CD4-positive, alpha-beta memory T cell (primary cell): ENCODE results near the gene SEPTIN11. TPM values are rescaled to one million over a fixed set of nuclear protein-coding genes. Genes with fewer than 3 reads are reported as not detected.

Experiments
- polyA plus RNA-seq, 2 donors: library from polyadenylated mRNA; unstranded; fragments of 300-500 nt; fragmentation: Illumina TruSeq; gene quantifications; one replicate each; pipeline ENCODE4 v1.2.3, GENCODE V29; 2021
- total RNA-seq, 2 experiments: library from RNA; stranded (reverse); gene quantifications; one replicate each; pipeline ENCODE4 v1.2.3, GENCODE V29; 2021

The SEPTIN11 gene
- total and polyA plus RNA-seq, 4 experiments from 2014 or later: 21.9 to 31.3 (median 27.7) TPM

Other genes starting within 250 kb of the SEPTIN11 start
- not detected for gene SOWAHB, start 51.6 kb upstream of the SEPTIN11 start, total RNA-seq
- gene SOWAHB, start 51.6 kb upstream of the SEPTIN11 start, polyA plus RNA-seq: not detected
- gene CCNI, start 126.2 kb downstream of the SEPTIN11 start, total RNA-seq: 100 to 1,000 TPM; 353 to 360 TPM
- gene CCNI, start 126.2 kb downstream of the SEPTIN11 start, polyA plus RNA-seq: 100 to 1,000 TPM; 226 to 370 TPM
- 10 to 100 TPM; 22.2 to 22.9 TPM for gene CCNG2, start 207.5 kb downstream of the SEPTIN11 start, total RNA-seq
- 10 to 100 TPM; 17.0 to 18.3 TPM for gene CCNG2, start 207.5 kb downstream of the SEPTIN11 start, polyA plus RNA-seq